Calu3 (cell line): ENCODE measurements around the gene ADGRF5. TPM values are rescaled to one million over a fixed set of nuclear protein-coding genes. Genes with fewer than 3 reads are reported as not detected.

Experiments
- BruUV-seq: library from RNA; stranded (reverse); fragments of 400-500 nt; replicated peaks from 2 replicates; lab custom pipeline; 2021; lab: Mats Ljungman, UMichigan
- CTCF ChIA-PET: fragments of 300-600 bp; sonication (Branson Sonifier 250); formaldehyde crosslinking; loops from one replicate; lab custom pipeline; 2022; ENCODE audit warnings: antibody characterized with exemption; lab: Charles Lee
- DNase-seq: peaks from one replicate; pipeline ENCODE4 v3.0.0; 2022
- H3K27ac Mint-ChIP-seq: one replicate; pipeline ENCODE4 v1.8.0; 2022; ENCODE audit warnings: mixed read lengths; ENCODE audit not compliant: unreplicated experiment
- H3K27me3 Mint-ChIP-seq: one replicate; pipeline ENCODE4 v1.8.0; 2022; ENCODE audit warnings: mixed read lengths; ENCODE audit not compliant: unreplicated experiment
- H3K36me3 Mint-ChIP-seq: one replicate; pipeline ENCODE4 v1.8.0; 2022; ENCODE audit warnings: mild to moderate bottlenecking, moderate library complexity, mixed read lengths; ENCODE audit not compliant: insufficient read depth, unreplicated experiment
- H3K4me1 Mint-ChIP-seq: one replicate; pipeline ENCODE4 v1.8.0; 2022; ENCODE audit warnings: mild to moderate bottlenecking, low read depth, mixed read lengths; ENCODE audit not compliant: unreplicated experiment
- H3K4me3 Mint-ChIP-seq: one replicate; pipeline ENCODE4 v1.8.0; 2022; ENCODE audit warnings: mild to moderate bottlenecking, low read depth, moderate library complexity, mixed read lengths; ENCODE audit not compliant: unreplicated experiment
- H3K9me3 Mint-ChIP-seq: one replicate; pipeline ENCODE4 v1.8.0; 2022; ENCODE audit warnings: low read depth, mixed read lengths; ENCODE audit not compliant: unreplicated experiment
- intact Hi-C: fragments of 100-400 bp; cut with micrococcal nuclease; formaldehyde crosslinking; loops from one replicate; pipeline ENCODE4 v1.10.0; 2022; ENCODE audit not compliant: unreplicated experiment
- total RNA-seq: library from RNA; stranded (reverse); gene quantifications from 2 replicates; pipeline ENCODE4 v1.2.3, GENCODE V29; 2022
- TF ChIP-seq, protein P1 (sequence below): fragments of 200-600 bp; IDR thresholded peaks from one replicate; pipeline ENCODE4 v1.8.0; 2022; ENCODE audit warnings: antibody characterized with exemption; ENCODE audit not compliant: unreplicated experiment

Gene ADGRF5
- total RNA-seq, 1 experiment from 2014 or later, result 0.24 TPM

GRCh38 chr6:46918806-46919205 lies 2.9 kb downstream of the ADGRF5 start:
- Mint-ChIP-seq H3K27me3 (no peaks in the 10 kb centered on the region), H3K4me3 (no peak overlapping the region), H3K36me3 (no peaks in the 10 kb centered on the region), H3K4me1 (peaks cover 26% of the 10 kb centered on the region), H3K27ac (no peak overlapping the region), H3K9me3 (no peaks in the 10 kb centered on the region)
- DNase-seq, result no peak
- no TSS peak for BruUV-seq
- intact Hi-C loops, result no loop called here
- TF ChIP-seq, protein P1, sequence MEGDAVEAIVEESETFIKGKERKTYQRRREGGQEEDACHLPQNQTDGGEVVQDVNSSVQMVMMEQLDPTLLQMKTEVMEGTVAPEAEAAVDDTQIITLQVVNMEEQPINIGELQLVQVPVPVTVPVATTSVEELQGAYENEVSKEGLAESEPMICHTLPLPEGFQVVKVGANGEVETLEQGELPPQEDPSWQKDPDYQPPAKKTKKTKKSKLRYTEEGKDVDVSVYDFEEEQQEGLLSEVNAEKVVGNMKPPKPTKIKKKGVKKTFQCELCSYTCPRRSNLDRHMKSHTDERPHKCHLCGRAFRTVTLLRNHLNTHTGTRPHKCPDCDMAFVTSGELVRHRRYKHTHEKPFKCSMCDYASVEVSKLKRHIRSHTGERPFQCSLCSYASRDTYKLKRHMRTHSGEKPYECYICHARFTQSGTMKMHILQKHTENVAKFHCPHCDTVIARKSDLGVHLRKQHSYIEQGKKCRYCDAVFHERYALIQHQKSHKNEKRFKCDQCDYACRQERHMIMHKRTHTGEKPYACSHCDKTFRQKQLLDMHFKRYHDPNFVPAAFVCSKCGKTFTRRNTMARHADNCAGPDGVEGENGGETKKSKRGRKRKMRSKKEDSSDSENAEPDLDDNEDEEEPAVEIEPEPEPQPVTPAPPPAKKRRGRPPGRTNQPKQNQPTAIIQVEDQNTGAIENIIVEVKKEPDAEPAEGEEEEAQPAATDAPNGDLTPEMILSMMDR, result no peak
- CTCF ChIA-PET, result no interaction called here

DNA sequence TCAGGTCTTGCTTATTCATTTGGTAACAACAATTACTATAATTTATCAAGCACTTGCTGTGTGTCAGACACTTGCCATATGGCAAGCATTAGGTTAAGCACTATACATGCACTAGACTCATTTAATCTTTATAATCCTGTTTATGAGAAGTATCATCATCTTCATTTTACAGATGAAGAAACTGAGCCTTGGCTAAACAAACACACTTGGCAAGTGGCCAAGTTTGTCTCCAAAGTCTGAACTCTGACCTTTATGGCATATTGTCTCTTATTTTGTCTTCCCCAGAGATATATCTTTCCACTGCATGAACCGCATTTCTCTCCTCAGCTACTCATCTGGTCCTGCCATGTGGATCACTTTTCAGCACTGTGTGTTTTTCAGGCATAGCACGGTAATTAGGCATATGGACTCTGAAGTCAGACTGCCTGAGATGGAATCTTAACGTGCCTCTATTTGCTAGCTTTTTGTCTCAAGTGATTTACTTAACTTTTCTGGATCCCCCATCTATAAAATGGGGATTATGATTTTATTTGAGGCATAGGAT lies 4.7 kb downstream of the ADGRF5 start:
- H3K4me1 Mint-ChIP-seq, result peaks cover 41% of the 10 kb centered on the region
- intact Hi-C loops, result no loop called here
- no peak for DNase-seq
- no peaks in the 10 kb centered on the region for H3K27me3 Mint-ChIP-seq
- no peak overlapping the region for H3K27ac Mint-ChIP-seq
- BruUV-seq, result no TSS peak
- CTCF ChIA-PET, result no interaction called here
- TF ChIP-seq, protein P1, result no peak
- no peaks in the 10 kb centered on the region for H3K9me3 Mint-ChIP-seq
- no peaks in the 10 kb centered on the region for H3K36me3 Mint-ChIP-seq
- no peak overlapping the region for H3K4me3 Mint-ChIP-seq

DNA sequence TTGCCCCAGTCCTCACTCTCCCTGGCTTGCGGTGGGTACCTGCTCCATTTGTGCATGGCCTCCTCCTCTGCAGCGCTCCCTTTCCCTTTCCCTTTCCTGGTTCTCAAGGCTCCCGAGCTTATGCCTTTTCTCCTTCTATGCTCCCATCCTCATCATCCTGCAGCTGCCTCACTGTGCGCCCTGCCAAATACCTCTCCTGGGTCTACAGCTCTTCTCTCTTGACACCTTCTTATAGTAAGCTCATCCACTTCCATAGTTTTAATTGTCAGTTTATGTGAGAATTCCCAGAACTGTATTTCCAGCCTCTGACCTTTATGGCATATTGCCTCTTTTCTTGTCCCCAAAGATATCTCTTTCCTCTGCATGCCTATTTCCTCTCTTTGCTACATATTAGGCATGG lies 5.9 kb downstream of the ADGRF5 start:
- H3K36me3 Mint-ChIP-seq, result no peaks in the 10 kb centered on the region
- peaks cover 37% of the 10 kb centered on the region for H3K4me1 Mint-ChIP-seq
- H3K9me3 Mint-ChIP-seq, result no peaks in the 10 kb centered on the region
- BruUV-seq, result no TSS peak
- no peak overlapping the region for H3K27ac Mint-ChIP-seq
- no peak for DNase-seq
- CTCF ChIA-PET, result no interaction called here
- TF ChIP-seq, protein P1, result no peak
- intact Hi-C loops, result no loop called here
- H3K27me3 Mint-ChIP-seq, result no peaks in the 10 kb centered on the region
- H3K4me3 Mint-ChIP-seq, result no peak overlapping the region

GRCh38 chr6:46915380-46915779 lies 6.4 kb downstream of the ADGRF5 start:
- intact Hi-C loops, result no loop called here
- H3K27me3 Mint-ChIP-seq, result no peaks in the 10 kb centered on the region
- H3K4me1 Mint-ChIP-seq, result peaks cover 37% of the 10 kb centered on the region
- H3K9me3 Mint-ChIP-seq, result no peaks in the 10 kb centered on the region
- TF ChIP-seq, protein P1, result no peak
- H3K36me3 Mint-ChIP-seq, result no peaks in the 10 kb centered on the region
- H3K27ac Mint-ChIP-seq, result no peak overlapping the region
- BruUV-seq, result no TSS peak
- DNase-seq, result no peak
- no peak overlapping the region for H3K4me3 Mint-ChIP-seq
- CTCF ChIA-PET, result no interaction called here
